ENCODE results near the gene ENPP7.

Gene ENPP7

GRCh38 chr17:79739148-79740062 lies 8.7 kb downstream of the ENPP7 start:
- no peak for TF ChIP-seq TCF12 (IDR thresholded peaks at IDR 0.05; ENCODE audit: low read depth)
- no peak for TF ChIP-seq FOXM1 (IDR thresholded peaks at IDR 0.05; ENCODE audit: borderline replicate concordance, low read depth)
- no peak for TF ChIP-seq CEBPB (IDR thresholded peaks at IDR 0.05)
- no peak for TF ChIP-seq USF1 (IDR thresholded peaks at IDR 0.05)
- TF ChIP-seq EP300 (IDR thresholded peaks at IDR 0.05; ENCODE audit: borderline replicate concordance) = no peak
- TF ChIP-seq RAD21 (IDR thresholded peaks at IDR 0.05; ENCODE audit: low read depth) = no peak
- no peak for TF ChIP-seq ZBTB7A (IDR thresholded peaks at IDR 0.05; ENCODE audit: low read depth)
- no peak for TF ChIP-seq TAF1 (IDR thresholded peaks at IDR 0.05; ENCODE audit: low read depth)
- TF ChIP-seq CREB1 (IDR thresholded peaks at IDR 0.05; ENCODE audit: low read depth) = no peak
- no peak for TF ChIP-seq MAX (IDR thresholded peaks at IDR 0.05)
- TF ChIP-seq YY1 (IDR thresholded peaks at IDR 0.05; ENCODE audit: low read depth) = no peak

GRCh38 chr17:79740413-79740812 lies 9.7 kb downstream of the ENPP7 start:
- TF ChIP-seq USF1 (IDR thresholded peaks at IDR 0.05) (peak; percentile 23; the same call in 1 of the 2 replicates), TAF1 (IDR thresholded peaks at IDR 0.05; ENCODE audit: low read depth) (no peak)

- TF ChIP-seq EP300 (IDR thresholded peaks at IDR 0.05; ENCODE audit: borderline replicate concordance) = no peak
- no peak for TF ChIP-seq EGR1 (IDR thresholded peaks at IDR 0.05)
- no peak for TF ChIP-seq ZBTB7A (IDR thresholded peaks at IDR 0.05; ENCODE audit: low read depth)
- no peak for TF ChIP-seq TEAD4 (IDR thresholded peaks at IDR 0.05)
- TF ChIP-seq YY1 (IDR thresholded peaks at IDR 0.05; ENCODE audit: low read depth) = no peak
- TF ChIP-seq REST (IDR thresholded peaks at IDR 0.05; ENCODE audit: low read depth) = no peak
These were observed 10.6 kb downstream of the ENPP7 start for GRCh38 chr17:79741401-79741750.

- TF ChIP-seq EP300 (IDR thresholded peaks at IDR 0.05; ENCODE audit: borderline replicate concordance) (no peak), REST (IDR thresholded peaks at IDR 0.05; ENCODE audit: low read depth) (no peak), EGR1 (IDR thresholded peaks at IDR 0.05) (no peak), TCF12 (IDR thresholded peaks at IDR 0.05; ENCODE audit: low read depth) (no peak), TAF1 (IDR thresholded peaks at IDR 0.05; ENCODE audit: low read depth) (no peak), CREB1 (IDR thresholded peaks at IDR 0.05; ENCODE audit: low read depth) (no peak), NFIC (IDR thresholded peaks at IDR 0.05) (no peak), MAX (IDR thresholded peaks at IDR 0.05) (no peak), RAD21 (IDR thresholded peaks at IDR 0.05; ENCODE audit: low read depth) (peak; percentile 73), YY1 (IDR thresholded peaks at IDR 0.05; ENCODE audit: low read depth) (no peak), ZBTB7A (IDR thresholded peaks at IDR 0.05; ENCODE audit: low read depth) (peak; percentile 98), USF1 (IDR thresholded peaks at IDR 0.05) (no peak), CEBPB (IDR thresholded peaks at IDR 0.05) (no peak), FOXM1 (IDR thresholded peaks at IDR 0.05; ENCODE audit: borderline replicate concordance, low read depth) (no peak), TEAD4 (IDR thresholded peaks at IDR 0.05) (no peak)
These were observed 11.2 kb downstream of the ENPP7 start for GRCh38 chr17:79741751-79742588.

GRCh38 chr17:79742589-79742918 lies 11.8 kb downstream of the ENPP7 start:
- TF ChIP-seq CEBPB (IDR thresholded peaks at IDR 0.05) (no peak), RAD21 (IDR thresholded peaks at IDR 0.05; ENCODE audit: low read depth) (no peak), USF1 (IDR thresholded peaks at IDR 0.05) (no peak), YY1 (IDR thresholded peaks at IDR 0.05; ENCODE audit: low read depth) (no peak), REST (IDR thresholded peaks at IDR 0.05; ENCODE audit: low read depth) (no peak), TEAD4 (IDR thresholded peaks at IDR 0.05) (no peak), NFIC (IDR thresholded peaks at IDR 0.05) (no peak), FOXM1 (IDR thresholded peaks at IDR 0.05; ENCODE audit: borderline replicate concordance, low read depth) (no peak), EGR1 (IDR thresholded peaks at IDR 0.05) (no peak), MAX (IDR thresholded peaks at IDR 0.05) (no peak), EP300 (IDR thresholded peaks at IDR 0.05; ENCODE audit: borderline replicate concordance) (no peak), ZBTB7A (IDR thresholded peaks at IDR 0.05; ENCODE audit: low read depth) (no peak), CREB1 (IDR thresholded peaks at IDR 0.05; ENCODE audit: low read depth) (no peak), TAF1 (IDR thresholded peaks at IDR 0.05; ENCODE audit: low read depth) (no peak), TCF12 (IDR thresholded peaks at IDR 0.05; ENCODE audit: low read depth) (no peak)

Data from Ishikawa (cell line).